GM18868 (cell line): Measurements from ENCODE around the gene ESAM.

Source experiments
- ATAC-seq: cut with Tn5 transposase; IDR thresholded peaks from one replicate; pipeline ENCODE4 v1.9.1; 2021; ENCODE audit warnings: mild to moderate bottlenecking, moderate library complexity; ENCODE audit not compliant: unreplicated experiment

The ESAM gene

GRCh38 chr11:124753624-124754023 lies 8.5 kb downstream of the ESAM start:
- no peak for ATAC-seq

- ATAC-seq, result no peak
These were observed 8.9 kb downstream of the ESAM start for GRCh38 chr11:124753205-124753604.

- no peak for ATAC-seq
These were observed 9.5 kb downstream of the ESAM start for GRCh38 chr11:124752471-124753102.

- no peak for ATAC-seq
These were observed 10.2 kb downstream of the ESAM start, which contains the start of gene VSIG2 for GRCh38 chr11:124751741-124752470. TSS of gene VSIG2 (minus strand) at chr11:124752255. CDS start at chr11:124752137, 118 bp downstream.

- no peak for ATAC-seq
These were observed 10.7 kb downstream of the ESAM start for GRCh38 chr11:124751391-124751740.

GRCh38 chr11:124749912-124750311 lies 12.2 kb downstream of the ESAM start:
- ATAC-seq, result no peak

GRCh38 chr11:124748481-124749343 lies 13.4 kb downstream of the ESAM start:
- no peak for ATAC-seq

- ATAC-seq, result no peak
These were observed 14.0 kb downstream of the ESAM start for GRCh38 chr11:124748100-124748418.

- no peak for ATAC-seq
These were observed 14.5 kb downstream of the ESAM start for GRCh38 chr11:124747406-124748099.

- ATAC-seq, result peak; percentile 90
These were observed 15.4 kb downstream of the ESAM start for GRCh38 chr11:124746621-124747243.

GRCh38 chr11:124745835-124746620 lies 16.1 kb downstream of the ESAM start:
- ATAC-seq, result peak; percentile 30

- no peak for ATAC-seq
These were observed 16.7 kb downstream of the ESAM start for GRCh38 chr11:124745270-124745834.

GRCh38 chr11:124743050-124743449 lies 19.0 kb downstream of the ESAM start:
- no peak for ATAC-seq

GRCh38 chr11:124742555-124742954 lies 19.5 kb downstream of the ESAM start:
- ATAC-seq, result no peak

- ATAC-seq, result peak; percentile 41
These were observed 21.7 kb downstream of the ESAM start for GRCh38 chr11:124740277-124740882.

GRCh38 chr11:124739479-124740276 lies 22.4 kb downstream of the ESAM start, which contains the start of gene NRGN:
TSS of gene NRGN (plus strand) at chr11:124739942. CDS start at chr11:124740085, 143 bp downstream.
- peak; percentile 97 for ATAC-seq

- ATAC-seq, result no peak
These were observed 23.2 kb downstream of the ESAM start for GRCh38 chr11:124738713-124739478.
